Subcutaneous abdominal adipose tissue (tissue), 5 donors: Measurements from ENCODE around the gene CFAP221.
"Not testable (repeated sequence)": the region's sequence is repeated elsewhere in the genome, so short reads cannot be mapped to it uniquely, and the experiment has no call there.

Experiments used
- H3K27ac ChIP-seq: one replicate; pipeline ENCODE4 v1.7.0; 2013; ENCODE audit warnings: low read depth, mild to moderate bottlenecking, inconsistent platforms, low read length, moderate library complexity
- H3K27me3 ChIP-seq, 5 donors: one replicate each; pipeline ENCODE4 v1.7.0; 2013; ENCODE audit warnings: low read length in 5 of 5, inconsistent platforms in 1 of 5; ENCODE audit not compliant: control insufficient read depth in 5 of 5, insufficient read depth in 4 of 5
- H3K36me3 ChIP-seq, 5 donors: one replicate each; pipeline ENCODE4 v1.7.0; 2013; ENCODE audit warnings: low read length in 5 of 5; ENCODE audit not compliant: control insufficient read depth in 5 of 5, insufficient read depth in 5 of 5
- H3K4me1 ChIP-seq, 5 donors: one replicate each; pipeline ENCODE4 v1.7.0; 2013; ENCODE audit warnings: low read length in 5 of 5, mild to moderate bottlenecking in 3 of 5, moderate library complexity in 1 of 5; ENCODE audit not compliant: control insufficient read depth in 5 of 5, insufficient read depth in 5 of 5
- H3K4me3 ChIP-seq, 5 donors: one replicate each; pipeline ENCODE4 v1.7.0; 2013; ENCODE audit warnings: low read length in 5 of 5, low read depth in 1 of 5
- H3K9ac ChIP-seq, 5 donors: one replicate each; pipeline ENCODE4 v1.7.0; 2013; ENCODE audit warnings: low read length in 5 of 5, mild to moderate bottlenecking in 4 of 5, moderate library complexity in 3 of 5
- H3K9me3 ChIP-seq, 5 donors: one replicate each; pipeline ENCODE4 v1.7.0; 2013; ENCODE audit warnings: low read length in 5 of 5; ENCODE audit not compliant: control insufficient read depth in 5 of 5
- donor health status: healthy.
- donor health status: healthy.
- donor health status: healthy.
- donor health status: healthy.
- donor health status: healthy.

The CFAP221 gene

GRCh38 chr2:119605096-119605495 is 60.8 kb downstream of the CFAP221 start:
- Histone ChIP-seq H3K4me1 (no peaks in the 10 kb centered on the region), H3K9me3 (no peaks in the 10 kb centered on the region), H3K27ac (no peak overlapping the region), H3K27me3 (peaks cover 0 to 8% (median 0%) of the 10 kb centered on the region in 5 donors), H3K36me3 (no peaks in the 10 kb centered on the region), H3K4me3 (no peak overlapping the region), H3K9ac (no peak overlapping the region)

- H3K9me3 ChIP-seq: no peaks in the 10 kb centered on the region
Observed at GRCh38 chr2:119606674-119607073, 62.4 kb downstream of the CFAP221 start.

GRCh38 chr2:119608553-119608952 is 64.3 kb downstream of the CFAP221 start:
- H3K27ac ChIP-seq: no peak overlapping the region
- no peaks in the 10 kb centered on the region for H3K36me3 ChIP-seq
- no peak overlapping the region for H3K9ac ChIP-seq
- no peak overlapping the region for H3K4me3 ChIP-seq
- no peaks in the 10 kb centered on the region for H3K4me1 ChIP-seq
- peaks cover 0 to 10% (median 4%) of the 10 kb centered on the region in 5 donors for H3K9me3 ChIP-seq
- H3K27me3 ChIP-seq: peaks cover 0 to 9% (median 0%) of the 10 kb centered on the region in 5 donors

More at GRCh38 chr2:119606674-119607073, 62.4 kb downstream of the CFAP221 start:
- no peaks in the 10 kb centered on the region for H3K4me1 ChIP-seq
- H3K4me3 ChIP-seq: no peak overlapping the region
- H3K36me3 ChIP-seq: no peaks in the 10 kb centered on the region
- no peak overlapping the region for H3K27ac ChIP-seq
- H3K9ac ChIP-seq: no peak overlapping the region
- peaks cover 0 to 9% (median 0%) of the 10 kb centered on the region in 5 donors for H3K27me3 ChIP-seq

DNA sequence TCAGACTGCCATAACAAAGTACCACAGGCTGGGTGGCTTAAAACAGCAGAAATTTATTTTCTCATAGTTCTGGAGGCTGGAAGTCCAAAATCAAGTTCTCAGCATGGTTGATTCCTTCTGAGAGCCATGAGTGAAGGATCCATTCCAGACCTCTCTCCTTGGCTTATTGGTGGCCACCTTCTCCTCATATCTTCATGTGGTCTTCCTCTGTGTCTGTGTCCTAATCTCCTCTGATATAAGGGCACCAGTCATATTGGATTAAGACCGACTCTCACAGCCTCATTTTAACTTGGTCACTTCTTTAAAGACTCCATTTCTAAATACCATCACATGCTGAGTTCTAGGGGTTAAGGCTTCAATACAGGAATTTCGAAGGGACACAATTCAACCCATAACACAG is 65.1 kb downstream of the CFAP221 start:
- H3K9ac ChIP-seq: no peak overlapping the region
- H3K36me3 ChIP-seq: no peaks in the 10 kb centered on the region
- peaks cover 0 to 9% (median 0%) of the 10 kb centered on the region in 5 donors for H3K27me3 ChIP-seq
- no peak overlapping the region for H3K4me3 ChIP-seq
- H3K27ac ChIP-seq: no peak overlapping the region
- H3K9me3 ChIP-seq: peaks cover 0 to 18% (median 11%) of the 10 kb centered on the region in 5 donors
- H3K4me1 ChIP-seq: no peaks in the 10 kb centered on the region

GRCh38 chr2:119614140-119614539 is 69.9 kb downstream of the CFAP221 start:
- not testable (repeated sequence) for H3K4me1 ChIP-seq, H3K36me3 ChIP-seq, H3K4me3 ChIP-seq, H3K9ac ChIP-seq, H3K27me3 ChIP-seq, H3K27ac ChIP-seq
- peaks cover 0 to 26% (median 21%) of the 10 kb centered on the region in 5 donors for H3K9me3 ChIP-seq

DNA sequence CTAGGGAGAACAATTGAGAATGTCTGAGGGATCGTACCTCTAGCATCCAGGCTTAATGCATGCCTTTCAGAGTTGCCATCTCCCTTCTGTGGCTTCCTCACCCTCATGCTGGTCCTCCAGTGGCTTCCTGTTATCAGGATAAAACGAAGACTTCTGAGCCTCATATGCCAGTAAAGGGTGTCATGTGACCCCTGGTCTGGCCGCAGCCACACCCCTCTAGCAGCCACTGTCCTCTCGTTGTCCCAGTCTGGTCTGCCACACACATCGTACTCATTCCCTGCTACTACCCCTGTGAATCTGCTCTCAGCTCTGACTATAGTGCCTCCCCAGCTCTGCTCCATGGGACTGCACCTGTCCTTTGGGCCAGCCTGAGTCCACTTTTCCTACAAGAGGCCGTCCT is 72.2 kb downstream of the CFAP221 start:
- H3K27ac ChIP-seq: no peak overlapping the region
- peaks cover 0 to 7% (median 0%) of the 10 kb centered on the region in 5 donors for H3K27me3 ChIP-seq
- H3K9ac ChIP-seq: no peak overlapping the region
- H3K36me3 ChIP-seq: no peaks in the 10 kb centered on the region
- no peak overlapping the region for H3K4me3 ChIP-seq
- no peaks in the 10 kb centered on the region for H3K4me1 ChIP-seq
- peaks cover 0 to 26% (median 21%) of the 10 kb centered on the region in 5 donors for H3K9me3 ChIP-seq

GRCh38 chr2:119617455-119617854 is 73.2 kb downstream of the CFAP221 start:
- Histone ChIP-seq H3K27me3 (peaks cover 0 to 7% (median 0%) of the 10 kb centered on the region in 5 donors), H3K4me1 (no peaks in the 10 kb centered on the region), H3K9ac (no peak overlapping the region), H3K4me3 (no peak overlapping the region), H3K27ac (no peak overlapping the region), H3K9me3 (peaks cover 0 to 25% (median 21%) of the 10 kb centered on the region in 5 donors), H3K36me3 (no peaks in the 10 kb centered on the region)

DNA sequence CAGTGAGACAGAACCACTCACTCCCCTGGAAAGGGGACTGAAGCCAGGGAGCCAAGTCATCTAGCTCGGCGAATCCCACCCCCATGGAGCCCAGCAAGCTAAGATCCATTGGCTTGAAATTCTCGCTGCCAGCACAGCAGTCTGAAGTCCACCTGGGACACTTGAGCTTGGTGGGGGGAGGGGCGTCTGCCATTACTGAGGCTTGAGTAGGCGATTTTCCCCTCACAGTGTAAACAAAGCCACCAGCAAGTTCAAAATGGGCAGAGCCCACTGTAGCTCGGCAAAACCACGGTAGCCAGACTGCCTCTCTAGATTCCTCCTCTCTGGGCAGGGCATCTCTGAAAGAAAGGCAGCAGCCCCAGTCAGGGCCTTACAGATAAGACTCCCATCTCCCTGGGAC is 74.5 kb downstream of the CFAP221 start:
- H3K36me3 ChIP-seq, H3K9ac ChIP-seq, H3K27me3 ChIP-seq, H3K27ac ChIP-seq, H3K4me1 ChIP-seq, H3K4me3 ChIP-seq: not testable (repeated sequence)
- peaks cover 0 to 20% (median 12%) of the 10 kb centered on the region in 5 donors for H3K9me3 ChIP-seq

DNA sequence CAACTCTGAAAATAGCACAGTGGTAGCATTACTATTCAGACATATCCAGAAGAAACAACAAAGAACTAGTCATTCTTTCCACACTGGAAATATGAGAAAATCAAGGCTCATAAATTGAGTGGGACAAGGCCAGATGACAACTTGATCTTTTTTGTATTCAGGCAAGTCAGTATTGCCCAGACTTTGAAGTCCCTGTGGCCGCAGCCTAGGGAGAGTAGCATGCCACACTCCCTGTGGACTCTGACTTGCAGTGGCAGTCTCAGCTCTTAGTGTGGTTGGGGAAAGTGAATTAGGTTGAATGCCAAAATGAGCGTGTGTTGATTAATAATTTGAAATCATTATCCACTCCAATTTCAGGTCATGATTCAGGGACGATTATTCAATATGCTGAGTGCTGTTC is 81.0 kb downstream of the CFAP221 start:
- no peaks in the 10 kb centered on the region for H3K4me1 ChIP-seq
- H3K9ac ChIP-seq: no peak overlapping the region
- H3K9me3 ChIP-seq: peaks cover 0 to 9% (median 0%) of the 10 kb centered on the region in 5 donors
- peaks cover 0 to 4% (median 0%) of the 10 kb centered on the region in 5 donors for H3K27me3 ChIP-seq
- no peak overlapping the region for H3K27ac ChIP-seq
- H3K36me3 ChIP-seq: no peaks in the 10 kb centered on the region
- no peak overlapping the region for H3K4me3 ChIP-seq

- no peak overlapping the region for H3K27ac ChIP-seq
- H3K9ac ChIP-seq: no peak overlapping the region
- no peaks in the 10 kb centered on the region for H3K36me3 ChIP-seq
Observed at GRCh38 chr2:119629323-119629825, 85.1 kb downstream of the CFAP221 start.

More at GRCh38 chr2:119629323-119629825, 85.1 kb downstream of the CFAP221 start:
- H3K4me3 ChIP-seq: no peak overlapping the region
- no peaks in the 10 kb centered on the region for H3K4me1 ChIP-seq
- peaks cover 0 to 11% (median 0%) of the 10 kb centered on the region in 5 donors for H3K9me3 ChIP-seq
- peaks cover 0 to 4% (median 0%) of the 10 kb centered on the region in 5 donors for H3K27me3 ChIP-seq
